Neural progenitor cell (in vitro differentiated cells): ENCODE data around the gene ZNF148.

ENCODE experiments used
- EZH2 ChIP-seq: fragments of 200-600 bp; sonication (generic); IDR thresholded peaks from 2 replicates; pipeline ENCODE4 v1.6.1; 2017; ENCODE audit warnings: antibody characterized with exemption, mild to moderate bottlenecking, moderate library complexity
- TF ChIP-seq, protein P1 (sequence below): fragments of 200-600 bp; sonication (generic); IDR thresholded peaks from 2 replicates; pipeline ENCODE4 v1.5.1; 2017; ENCODE audit warnings: antibody characterized with exemption, mild to moderate bottlenecking

DNA sequence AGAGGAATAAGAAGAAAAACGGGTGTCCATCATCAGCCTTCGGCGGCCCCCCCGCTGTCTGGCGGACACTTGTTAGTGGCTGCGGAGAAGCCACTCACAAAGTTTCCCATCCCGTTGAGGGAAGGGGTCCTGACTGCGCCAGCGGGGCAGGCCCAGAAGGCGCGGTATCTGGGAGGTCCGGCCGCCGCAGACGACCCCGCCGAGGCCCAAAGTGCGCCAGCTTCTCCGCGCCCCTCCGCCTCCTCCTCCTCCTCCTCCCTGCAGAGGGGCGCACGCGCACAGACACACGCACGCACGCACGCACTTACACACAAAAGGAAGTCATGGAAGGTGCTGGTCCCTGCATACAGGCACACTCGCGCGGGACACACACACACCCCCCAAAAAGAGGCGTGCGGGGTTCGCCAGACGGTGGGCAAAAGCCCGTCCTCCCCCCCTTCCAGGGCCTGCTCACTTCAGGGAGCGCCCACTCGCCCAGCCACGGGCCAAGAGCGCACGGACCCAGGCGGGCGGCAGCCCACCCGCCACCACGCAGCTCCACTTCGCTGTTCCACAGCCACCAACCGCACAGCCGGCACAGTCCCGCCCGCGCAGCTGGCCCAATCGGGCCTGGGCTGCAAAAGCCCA lies 18.0 kb downstream of the ZNF148 start:
- TF ChIP-seq, protein P1, sequence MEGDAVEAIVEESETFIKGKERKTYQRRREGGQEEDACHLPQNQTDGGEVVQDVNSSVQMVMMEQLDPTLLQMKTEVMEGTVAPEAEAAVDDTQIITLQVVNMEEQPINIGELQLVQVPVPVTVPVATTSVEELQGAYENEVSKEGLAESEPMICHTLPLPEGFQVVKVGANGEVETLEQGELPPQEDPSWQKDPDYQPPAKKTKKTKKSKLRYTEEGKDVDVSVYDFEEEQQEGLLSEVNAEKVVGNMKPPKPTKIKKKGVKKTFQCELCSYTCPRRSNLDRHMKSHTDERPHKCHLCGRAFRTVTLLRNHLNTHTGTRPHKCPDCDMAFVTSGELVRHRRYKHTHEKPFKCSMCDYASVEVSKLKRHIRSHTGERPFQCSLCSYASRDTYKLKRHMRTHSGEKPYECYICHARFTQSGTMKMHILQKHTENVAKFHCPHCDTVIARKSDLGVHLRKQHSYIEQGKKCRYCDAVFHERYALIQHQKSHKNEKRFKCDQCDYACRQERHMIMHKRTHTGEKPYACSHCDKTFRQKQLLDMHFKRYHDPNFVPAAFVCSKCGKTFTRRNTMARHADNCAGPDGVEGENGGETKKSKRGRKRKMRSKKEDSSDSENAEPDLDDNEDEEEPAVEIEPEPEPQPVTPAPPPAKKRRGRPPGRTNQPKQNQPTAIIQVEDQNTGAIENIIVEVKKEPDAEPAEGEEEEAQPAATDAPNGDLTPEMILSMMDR, result no peak
- TF ChIP-seq EZH2, result no peak
